NCI-H510A (cell line): ENCODE data around the gene ZNF891.

Experiments used
- DNase-seq: peaks from one replicate; lab custom pipeline; 2025; lab: John Stamatoyannopoulos, UW

ZNF891 gene

GRCh38 chr12:133061954-133062353 is 68.1 kb downstream of the ZNF891 start:
- no peak for DNase-seq

- DNase-seq: no peak
Observed at GRCh38 chr12:133058203-133059113, 71.6 kb downstream of the ZNF891 start.

- no peak for DNase-seq
Observed at GRCh38 chr12:133057446-133057845, 72.6 kb downstream of the ZNF891 start.
